Neural cell (in vitro differentiated cells): ENCODE data around the gene TECPR1. TPM values are rescaled to one million over a fixed set of nuclear protein-coding genes. Genes with fewer than 3 reads are reported as not detected.

Source experiments
- H2AFZ ChIP-seq: fragments of 200-600, 300-800 bp; sonication (generic), shearing (Covaris generic); 2 replicates; pipeline ENCODE4 v1.6.0; 2014; ENCODE audit warnings: low read depth, mild to moderate bottlenecking, antibody characterized with exemption, low read length, moderate library complexity
- H3F3A ChIP-seq: fragments of 200-600 bp; shearing (Covaris generic); 2 replicates; pipeline ENCODE4 v1.6.1; 2016; ENCODE audit warnings: mild to moderate bottlenecking, moderate library complexity, mixed read lengths, antibody characterized with exemption, low read length; ENCODE audit not compliant: insufficient read depth, poor library complexity, severe bottlenecking
- H3K27ac ChIP-seq: fragments of 200-600, 300-800 bp; sonication (generic), shearing (Covaris generic); 2 replicates; pipeline ENCODE4 v1.5.1; 2014; ENCODE audit warnings: mild to moderate bottlenecking, low read length, moderate library complexity
- H3K27me3 ChIP-seq: fragments of 300-800, 200-600 bp; sonication (generic), shearing (Covaris generic); 2 replicates; pipeline ENCODE4 v1.6.0; 2014; ENCODE audit warnings: mild to moderate bottlenecking, low read depth, low read length, moderate library complexity; ENCODE audit not compliant: insufficient read depth
- H3K36me3 ChIP-seq: fragments of 300-800, 200-600 bp; sonication (generic), shearing (Covaris generic); 2 replicates; pipeline ENCODE4 v1.5.1; 2014; ENCODE audit warnings: mild to moderate bottlenecking, antibody characterized with exemption, low read length, moderate library complexity; ENCODE audit not compliant: insufficient read depth
- H3K4me2 ChIP-seq: fragments of 300-800, 200-600 bp; sonication (generic), shearing (Covaris generic); 2 replicates; pipeline ENCODE4 v1.6.0; 2014; ENCODE audit warnings: mild to moderate bottlenecking, low read length
- H3K4me3 ChIP-seq: fragments of 300-800, 200-600 bp; sonication (generic), shearing (Covaris generic); 2 replicates; pipeline ENCODE4 v1.5.1; 2014; ENCODE audit warnings: mild to moderate bottlenecking, low read length, moderate library complexity
- H3K79me2 ChIP-seq: fragments of 200-600 bp; shearing (Covaris generic); replicated peaks from 2 replicates; pipeline ENCODE4 v1.6.0; 2014; ENCODE audit warnings: mild to moderate bottlenecking, low read length, moderate library complexity; ENCODE audit not compliant: insufficient read depth
- H3K9ac ChIP-seq: fragments of 300-800, 200-600 bp; sonication (generic), shearing (Covaris generic); 2 replicates; pipeline ENCODE4 v1.6.1; 2016; ENCODE audit warnings: mild to moderate bottlenecking, low read length, mixed read lengths
- H3K9me2 ChIP-seq: fragments of 200-600 bp; shearing (Covaris generic); 2 replicates; pipeline ENCODE4 v1.6.1; 2016; ENCODE audit warnings: mild to moderate bottlenecking, low read length, mixed read lengths; ENCODE audit not compliant: insufficient read depth
- H3K9me3 ChIP-seq: fragments of 200-600, 300-800 bp; sonication (generic), shearing (Covaris generic); 2 replicates; pipeline ENCODE4 v1.6.1; 2016; ENCODE audit warnings: mild to moderate bottlenecking, mixed run types, low read length, moderate library complexity, mixed read lengths
- H4K20me1 ChIP-seq: fragments of 200-600 bp; shearing (Covaris generic); 2 replicates; pipeline ENCODE4 v1.6.1; 2016; ENCODE audit warnings: mild to moderate bottlenecking, mixed run types; ENCODE audit not compliant: insufficient read depth
- EP300 ChIP-seq: fragments of 450-650 bp; conservative IDR thresholded peaks from 2 replicates; pipeline ENCODE4 v1.6.1; 2014; ENCODE audit warnings: antibody characterized with exemption, mild to moderate bottlenecking, moderate library complexity; ENCODE audit not compliant: poor library complexity, severe bottlenecking
- EZH2 ChIP-seq: fragments of 200-600, 300-800 bp; shearing (Covaris generic), sonication (generic); IDR thresholded peaks from 2 replicates; pipeline ENCODE4 v1.6.1; 2014; ENCODE audit warnings: antibody characterized with exemption, low read length, borderline replicate concordance, mild to moderate bottlenecking; ENCODE audit not compliant: insufficient read depth, poor library complexity, severe bottlenecking
- MXI1 ChIP-seq: fragments of 450-650 bp; conservative IDR thresholded peaks from 2 replicates; pipeline ENCODE4 v1.6.1; 2014; ENCODE audit warnings: antibody characterized with exemption, mild to moderate bottlenecking; ENCODE audit not compliant: poor library complexity, severe bottlenecking
- POLR2AphosphoS5 ChIP-seq: IDR thresholded peaks from 2 replicates; pipeline ENCODE4 v1.6.1; 2012
- RAD21 ChIP-seq: fragments of 450-650 bp; conservative IDR thresholded peaks from 2 replicates; pipeline ENCODE4 v1.6.1; 2014; ENCODE audit warnings: antibody characterized with exemption, mild to moderate bottlenecking, moderate library complexity
- SMC3 ChIP-seq: fragments of 450-650 bp; conservative IDR thresholded peaks from 2 replicates; pipeline ENCODE4 v1.6.1; 2014; ENCODE audit warnings: antibody characterized with exemption, mild to moderate bottlenecking, moderate library complexity; ENCODE audit not compliant: poor library complexity
- TAF1 ChIP-seq: IDR thresholded peaks from 2 replicates; pipeline ENCODE4 v1.6.1; 2012; ENCODE audit warnings: low read depth
- polyA plus RNA-seq: library from polyadenylated mRNA; depleted of rRNA; stranded (reverse); fragments of >200 nt; gene quantifications from 2 replicates; pipeline ENCODE4 v1.2.3, GENCODE V29; 2014
- TF ChIP-seq, protein P1 (sequence below): fragments of 450-650 bp; IDR thresholded peaks from 2 replicates; pipeline ENCODE4 v1.5.1; 2014; ENCODE audit warnings: antibody characterized with exemption, mild to moderate bottlenecking, moderate library complexity; ENCODE audit not compliant: poor library complexity, severe bottlenecking
- TF ChIP-seq, protein P2 (sequence below): IDR thresholded peaks from 2 replicates; pipeline ENCODE4 v1.6.1; 2012; ENCODE audit warnings: borderline replicate concordance

The TECPR1 gene
- polyA plus RNA-seq, 1 donor from 2014 or later = 46.6 TPM

DNA sequence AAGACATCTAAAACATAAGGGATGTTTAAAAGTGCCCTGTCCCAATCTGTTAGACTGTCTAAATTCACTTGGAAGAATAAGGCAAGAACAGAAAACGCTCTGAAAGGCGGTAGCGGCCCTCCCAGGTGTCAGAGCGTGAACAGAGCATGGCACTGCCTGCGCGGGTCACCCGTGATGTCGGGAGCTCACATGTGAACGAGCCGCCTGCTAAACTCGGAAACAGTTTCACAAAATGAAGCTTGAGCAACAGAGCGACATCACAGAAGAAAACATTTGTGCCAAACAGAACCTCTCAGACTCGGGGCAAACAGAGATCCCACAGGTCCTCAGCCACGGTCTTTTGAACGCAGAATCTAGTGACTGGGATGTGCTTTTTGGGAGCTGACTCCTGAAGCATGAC is 42.3 kb upstream of the TECPR1 start:
- Histone ChIP-seq H3K4me2 (no peak overlapping the region), H3K9me3 (no peaks in the 10 kb centered on the region), H3K27ac (no peak overlapping the region), H3F3A (no peaks in the 10 kb centered on the region), H2AFZ (no peak overlapping the region), H3K9me2 (no peaks in the 10 kb centered on the region), H4K20me1 (no peaks in the 10 kb centered on the region), H3K79me2 (no peaks in the 10 kb centered on the region), H3K4me3 (no peak overlapping the region), H3K9ac (no peak overlapping the region), H3K36me3 (no peaks in the 10 kb centered on the region), H3K27me3 (no peaks in the 10 kb centered on the region)
- TF ChIP-seq EP300 = no peak

DNA sequence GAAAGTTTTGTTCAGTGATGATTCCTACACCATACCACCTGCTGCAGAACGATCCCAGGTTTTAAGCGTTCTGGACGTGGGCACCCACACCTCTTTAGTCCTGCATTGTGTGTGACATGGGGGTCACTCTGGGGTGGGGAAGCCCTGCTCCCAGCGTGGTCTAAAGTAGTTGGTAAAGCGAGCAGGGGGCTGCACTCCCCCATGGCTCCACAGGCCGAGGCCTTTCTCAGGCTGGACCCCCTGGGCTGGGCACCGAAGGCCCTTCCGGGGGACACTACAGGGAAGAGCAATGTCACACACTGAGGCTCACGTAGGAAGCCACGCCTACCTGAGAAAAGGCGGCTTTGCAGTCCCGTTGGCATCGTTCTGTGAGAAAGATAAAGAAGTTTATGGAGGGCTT is 41.7 kb upstream of the TECPR1 start:
- Histone ChIP-seq H3K4me3 (no peak overlapping the region), H3K27me3 (no peaks in the 10 kb centered on the region)

DNA sequence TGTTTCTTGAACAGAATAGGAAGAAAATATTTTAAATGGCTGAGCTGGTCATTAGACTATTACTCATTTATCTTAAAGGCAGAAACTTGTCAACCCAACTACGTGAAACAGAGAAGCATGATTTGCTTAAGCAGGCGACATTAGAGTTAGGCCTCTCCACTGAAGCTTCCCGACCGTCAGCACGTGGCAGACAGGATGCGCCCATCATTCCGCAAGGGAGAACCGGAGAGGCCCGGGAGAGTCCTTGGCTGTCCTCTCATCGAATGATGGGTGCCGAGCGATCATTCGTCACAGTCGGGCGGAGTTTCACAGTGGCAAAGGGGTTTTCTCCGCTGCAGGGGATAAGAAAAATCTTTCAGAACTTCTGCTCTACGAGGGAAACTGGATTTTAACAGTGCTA is 41.2 kb upstream of the TECPR1 start:
- H3F3A ChIP-seq = no peaks in the 10 kb centered on the region
- H4K20me1 ChIP-seq = no peaks in the 10 kb centered on the region
- H3K27ac ChIP-seq = no peak overlapping the region
- no peak overlapping the region for H3K4me3 ChIP-seq
- H3K36me3 ChIP-seq = no peaks in the 10 kb centered on the region
- H3K79me2 ChIP-seq = no peaks in the 10 kb centered on the region
- no peaks in the 10 kb centered on the region for H3K9me2 ChIP-seq
- H2AFZ ChIP-seq = no peak overlapping the region
- no peak overlapping the region for H3K9ac ChIP-seq
- H3K9me3 ChIP-seq = no peaks in the 10 kb centered on the region
- TF ChIP-seq MXI1 (no peak), SMC3 (no peak), TAF1 (no peak)
- H3K4me2 ChIP-seq = no peak overlapping the region
- H3K27me3 ChIP-seq = no peaks in the 10 kb centered on the region

More for the DNA sequence above, 41.7 kb upstream of the TECPR1 start:
- Histone ChIP-seq H3K9me2 (no peaks in the 10 kb centered on the region), H3F3A (no peaks in the 10 kb centered on the region), H3K9me3 (no peaks in the 10 kb centered on the region), H3K4me2 (no peak overlapping the region), H3K9ac (no peak overlapping the region), H2AFZ (no peak overlapping the region), H3K79me2 (no peaks in the 10 kb centered on the region), H3K27ac (no peak overlapping the region), H3K36me3 (no peaks in the 10 kb centered on the region), H4K20me1 (no peaks in the 10 kb centered on the region)
- TF ChIP-seq POLR2AphosphoS5 = no peak
- no peak for TF ChIP-seq SMC3
- TF ChIP-seq EP300 = no peak
- no peak for TF ChIP-seq EZH2
- TF ChIP-seq, protein P1, sequence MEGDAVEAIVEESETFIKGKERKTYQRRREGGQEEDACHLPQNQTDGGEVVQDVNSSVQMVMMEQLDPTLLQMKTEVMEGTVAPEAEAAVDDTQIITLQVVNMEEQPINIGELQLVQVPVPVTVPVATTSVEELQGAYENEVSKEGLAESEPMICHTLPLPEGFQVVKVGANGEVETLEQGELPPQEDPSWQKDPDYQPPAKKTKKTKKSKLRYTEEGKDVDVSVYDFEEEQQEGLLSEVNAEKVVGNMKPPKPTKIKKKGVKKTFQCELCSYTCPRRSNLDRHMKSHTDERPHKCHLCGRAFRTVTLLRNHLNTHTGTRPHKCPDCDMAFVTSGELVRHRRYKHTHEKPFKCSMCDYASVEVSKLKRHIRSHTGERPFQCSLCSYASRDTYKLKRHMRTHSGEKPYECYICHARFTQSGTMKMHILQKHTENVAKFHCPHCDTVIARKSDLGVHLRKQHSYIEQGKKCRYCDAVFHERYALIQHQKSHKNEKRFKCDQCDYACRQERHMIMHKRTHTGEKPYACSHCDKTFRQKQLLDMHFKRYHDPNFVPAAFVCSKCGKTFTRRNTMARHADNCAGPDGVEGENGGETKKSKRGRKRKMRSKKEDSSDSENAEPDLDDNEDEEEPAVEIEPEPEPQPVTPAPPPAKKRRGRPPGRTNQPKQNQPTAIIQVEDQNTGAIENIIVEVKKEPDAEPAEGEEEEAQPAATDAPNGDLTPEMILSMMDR = no peak
- no peak for TF ChIP-seq TAF1
- TF ChIP-seq RAD21 = no peak

DNA sequence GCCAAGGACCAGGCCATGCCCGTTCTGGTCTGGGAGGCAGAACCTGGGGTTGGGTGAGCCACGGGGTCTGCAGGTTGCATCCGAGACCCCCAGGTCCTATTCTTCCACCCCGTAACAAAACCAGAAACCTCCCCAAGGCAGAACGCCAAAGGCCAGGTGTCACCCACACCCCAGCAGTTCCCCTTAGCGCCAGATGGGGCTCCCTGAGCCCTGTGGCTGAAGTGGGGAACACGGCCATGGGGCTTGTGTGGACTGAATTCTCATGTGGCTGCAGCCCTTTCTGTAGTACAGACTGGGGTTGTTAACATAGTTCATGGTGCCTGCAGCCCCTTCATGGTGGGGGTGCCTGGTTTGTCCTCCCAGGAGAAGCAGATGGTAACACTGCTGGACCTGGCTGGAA is 39.7 kb upstream of the TECPR1 start:
- TF ChIP-seq, protein P2, sequence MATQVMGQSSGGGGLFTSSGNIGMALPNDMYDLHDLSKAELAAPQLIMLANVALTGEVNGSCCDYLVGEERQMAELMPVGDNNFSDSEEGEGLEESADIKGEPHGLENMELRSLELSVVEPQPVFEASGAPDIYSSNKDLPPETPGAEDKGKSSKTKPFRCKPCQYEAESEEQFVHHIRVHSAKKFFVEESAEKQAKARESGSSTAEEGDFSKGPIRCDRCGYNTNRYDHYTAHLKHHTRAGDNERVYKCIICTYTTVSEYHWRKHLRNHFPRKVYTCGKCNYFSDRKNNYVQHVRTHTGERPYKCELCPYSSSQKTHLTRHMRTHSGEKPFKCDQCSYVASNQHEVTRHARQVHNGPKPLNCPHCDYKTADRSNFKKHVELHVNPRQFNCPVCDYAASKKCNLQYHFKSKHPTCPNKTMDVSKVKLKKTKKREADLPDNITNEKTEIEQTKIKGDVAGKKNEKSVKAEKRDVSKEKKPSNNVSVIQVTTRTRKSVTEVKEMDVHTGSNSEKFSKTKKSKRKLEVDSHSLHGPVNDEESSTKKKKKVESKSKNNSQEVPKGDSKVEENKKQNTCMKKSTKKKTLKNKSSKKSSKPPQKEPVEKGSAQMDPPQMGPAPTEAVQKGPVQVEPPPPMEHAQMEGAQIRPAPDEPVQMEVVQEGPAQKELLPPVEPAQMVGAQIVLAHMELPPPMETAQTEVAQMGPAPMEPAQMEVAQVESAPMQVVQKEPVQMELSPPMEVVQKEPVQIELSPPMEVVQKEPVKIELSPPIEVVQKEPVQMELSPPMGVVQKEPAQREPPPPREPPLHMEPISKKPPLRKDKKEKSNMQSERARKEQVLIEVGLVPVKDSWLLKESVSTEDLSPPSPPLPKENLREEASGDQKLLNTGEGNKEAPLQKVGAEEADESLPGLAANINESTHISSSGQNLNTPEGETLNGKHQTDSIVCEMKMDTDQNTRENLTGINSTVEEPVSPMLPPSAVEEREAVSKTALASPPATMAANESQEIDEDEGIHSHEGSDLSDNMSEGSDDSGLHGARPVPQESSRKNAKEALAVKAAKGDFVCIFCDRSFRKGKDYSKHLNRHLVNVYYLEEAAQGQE = no peak
- TF ChIP-seq EP300 = no peak
- TF ChIP-seq, protein P1 = no peak
- TF ChIP-seq TAF1 = no peak
- no peak for TF ChIP-seq EZH2
- TF ChIP-seq SMC3 = no peak
- TF ChIP-seq RAD21 = no peak
- TF ChIP-seq POLR2AphosphoS5 = no peak
- no peak overlapping the region for H3K9ac ChIP-seq
- H3K4me2 ChIP-seq = no peak overlapping the region
- no peaks in the 10 kb centered on the region for H3K9me2 ChIP-seq
- no peaks in the 10 kb centered on the region for H3K27me3 ChIP-seq
- no peaks in the 10 kb centered on the region for H3F3A ChIP-seq
- H2AFZ ChIP-seq = no peak overlapping the region
- H3K4me3 ChIP-seq = no peak overlapping the region
- H3K9me3 ChIP-seq = no peaks in the 10 kb centered on the region
- H3K36me3 ChIP-seq = no peaks in the 10 kb centered on the region
- no peaks in the 10 kb centered on the region for H3K79me2 ChIP-seq
- H3K27ac ChIP-seq = no peak overlapping the region
- H4K20me1 ChIP-seq = no peaks in the 10 kb centered on the region
